NCI-H2107 (cell line): ENCODE data around the gene SARNP.
"Not testable (repeated sequence)": the region's sequence is repeated elsewhere in the genome, so short reads cannot be mapped to it uniquely, and the experiment has no call there.

Source experiments
- DNase-seq: peaks from one replicate; lab custom pipeline; 2025; lab: John Stamatoyannopoulos, UW

The SARNP gene

DNA sequence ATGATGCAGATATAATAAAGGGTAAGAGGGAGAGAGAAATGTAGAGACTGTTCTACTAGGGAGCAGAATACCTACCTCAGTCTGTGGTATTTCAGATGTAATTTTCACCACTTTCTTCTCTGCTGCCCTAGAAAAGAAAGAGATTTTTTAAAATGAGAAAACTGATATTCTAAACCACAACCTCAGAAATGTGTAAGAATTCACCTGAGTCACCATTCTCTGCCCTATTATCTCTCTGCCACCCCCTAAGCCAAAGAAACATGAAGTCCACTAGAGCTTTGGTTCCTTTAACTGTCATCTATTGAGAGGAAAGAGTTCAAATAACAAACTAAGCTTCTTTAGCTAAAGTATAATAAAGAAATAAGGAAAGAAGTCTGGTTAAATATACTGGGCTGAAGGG lies 21.6 kb downstream of the SARNP start:
- no peak for DNase-seq

- no peak for DNase-seq
These were observed 27.6 kb downstream of the SARNP start for GRCh38 chr12:55789893-55790292.

DNA sequence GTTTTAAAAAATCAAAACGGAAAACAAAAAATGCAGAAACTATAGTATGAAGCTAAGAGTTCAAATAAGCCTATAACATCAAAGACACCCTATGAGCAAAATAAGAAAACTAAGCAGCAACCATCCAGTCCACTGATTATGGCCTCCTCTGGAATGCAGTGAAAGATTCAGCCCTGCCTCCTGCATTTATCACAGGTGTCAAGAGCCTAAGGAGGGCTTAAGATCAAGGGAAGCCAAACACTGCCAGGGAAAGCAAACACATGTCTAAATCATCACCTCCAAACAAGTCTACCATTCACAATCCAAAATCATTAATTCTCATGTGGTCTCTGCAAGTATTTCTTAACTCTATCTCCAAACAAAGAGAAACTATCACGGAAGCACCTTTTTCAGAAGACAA lies 28.4 kb downstream of the SARNP start:
- no peak for DNase-seq

- no peak for DNase-seq
These were observed 29.0 kb downstream of the SARNP start for GRCh38 chr12:55788546-55788945.

- DNase-seq: no peak
These were observed 36.8 kb downstream of the SARNP start for GRCh38 chr12:55780685-55781084.

GRCh38 chr12:55777856-55778255 lies 39.7 kb downstream of the SARNP start:
- DNase-seq: no peak

- no peak for DNase-seq
These were observed 45.8 kb downstream of the SARNP start for GRCh38 chr12:55771736-55772135.

- DNase-seq: no peak
These were observed 50.4 kb downstream of the SARNP start for GRCh38 chr12:55767156-55767555.

GRCh38 chr12:55765736-55766290 lies 51.7 kb downstream of the SARNP start:
- no peak for DNase-seq

DNA sequence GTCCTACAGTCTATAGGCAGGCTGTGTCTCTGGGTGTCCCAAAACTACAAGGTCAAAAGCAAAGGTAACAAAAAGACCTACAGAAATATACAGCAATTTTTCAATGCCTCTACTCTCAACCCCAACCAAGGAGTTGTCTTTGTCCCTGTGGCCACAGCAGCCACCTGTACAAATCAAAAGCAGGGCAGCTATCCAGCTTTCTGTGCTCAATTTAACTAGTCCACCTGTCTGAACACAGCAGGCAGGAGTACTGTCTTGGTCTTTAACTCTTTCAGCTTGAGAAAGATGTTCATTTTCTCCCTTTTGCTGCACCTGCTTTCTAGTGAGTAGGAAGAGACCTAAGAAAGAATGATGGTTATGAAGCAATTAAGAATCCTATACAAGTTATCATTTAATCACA lies 54.9 kb downstream of the SARNP start:
- DNase-seq: no peak

DNA sequence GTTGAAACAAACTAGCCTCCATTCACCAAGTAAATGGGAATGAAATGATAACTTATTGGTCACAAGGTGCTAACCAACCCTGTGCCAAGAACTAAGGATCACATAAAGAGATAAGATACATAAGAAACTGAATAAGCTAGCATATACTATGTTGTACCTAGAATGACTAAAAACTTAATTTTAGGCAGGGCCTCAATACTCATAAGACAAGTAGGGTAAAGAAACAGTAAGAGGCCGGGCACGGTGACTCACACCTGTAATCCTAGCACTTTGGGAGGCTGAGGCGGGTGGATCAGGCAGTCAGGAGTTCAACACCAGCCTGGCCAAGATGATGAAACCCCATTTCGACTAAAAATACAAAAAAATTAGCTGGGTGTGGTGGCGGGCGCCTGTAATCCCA lies 56.9 kb downstream of the SARNP start:
- no peak for DNase-seq

DNA sequence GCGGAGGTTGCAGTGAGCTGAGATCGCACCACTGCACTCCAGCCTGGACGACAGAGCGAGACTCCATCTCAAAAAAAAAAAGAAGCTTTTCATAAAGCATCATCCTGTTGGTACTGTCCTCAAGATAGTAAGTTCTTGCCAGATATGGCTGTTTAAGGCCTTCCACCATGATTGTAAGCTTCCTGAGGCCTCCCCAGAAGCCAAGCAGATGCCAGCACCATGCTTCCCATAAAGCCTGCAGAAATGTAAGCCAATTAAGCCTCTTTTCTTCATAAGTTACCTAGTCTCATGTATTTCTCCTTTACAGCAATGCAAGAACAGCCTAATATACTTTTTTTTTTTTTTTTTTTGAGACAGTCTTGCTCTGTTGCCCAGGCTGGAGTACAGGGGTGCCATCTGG lies 58.9 kb downstream of the SARNP start:
- DNase-seq: not testable (repeated sequence)

GRCh38 chr12:55757701-55758100 lies 59.8 kb downstream of the SARNP start:
- DNase-seq: no peak

- DNase-seq: no peak
These were observed 62.3 kb downstream of the SARNP start for GRCh38 chr12:55755246-55755645.

DNA sequence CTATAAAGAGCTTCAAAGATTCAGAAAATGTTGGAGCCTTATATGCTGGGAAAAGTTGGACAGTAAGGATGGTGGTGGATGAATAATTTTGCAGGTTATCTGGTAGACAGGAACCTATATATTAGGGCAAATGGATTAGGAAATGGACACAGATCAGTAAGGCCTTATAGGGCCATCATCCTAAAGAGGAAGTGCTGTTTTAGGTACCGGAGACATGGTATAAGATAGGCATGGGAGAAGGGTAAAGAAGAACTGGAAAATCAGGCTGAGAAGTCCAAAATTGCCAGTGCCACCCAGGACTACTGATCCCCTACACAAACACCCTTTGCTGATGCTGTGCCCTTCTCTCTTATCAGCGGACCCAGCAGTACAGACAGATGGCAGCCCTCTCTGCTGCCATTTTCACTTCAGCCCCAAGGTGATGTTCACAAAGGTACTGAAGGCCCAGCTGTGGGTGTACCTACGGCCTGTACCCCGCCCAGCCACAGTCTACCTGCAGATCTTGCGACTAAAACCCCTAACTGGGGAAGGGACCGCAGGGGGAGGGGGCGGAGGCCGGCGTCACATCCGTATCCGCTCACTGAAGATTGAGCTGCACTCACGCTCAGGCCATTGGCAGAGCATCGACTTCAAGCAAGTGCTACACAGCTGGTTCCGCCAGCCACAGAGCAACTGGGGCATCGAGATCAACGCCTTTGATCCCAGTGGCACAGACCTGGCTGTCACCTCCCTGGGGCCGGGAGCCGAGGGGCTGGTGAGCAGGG lies 69.1 kb downstream of the SARNP start:
- no peak for DNase-seq

DNA sequence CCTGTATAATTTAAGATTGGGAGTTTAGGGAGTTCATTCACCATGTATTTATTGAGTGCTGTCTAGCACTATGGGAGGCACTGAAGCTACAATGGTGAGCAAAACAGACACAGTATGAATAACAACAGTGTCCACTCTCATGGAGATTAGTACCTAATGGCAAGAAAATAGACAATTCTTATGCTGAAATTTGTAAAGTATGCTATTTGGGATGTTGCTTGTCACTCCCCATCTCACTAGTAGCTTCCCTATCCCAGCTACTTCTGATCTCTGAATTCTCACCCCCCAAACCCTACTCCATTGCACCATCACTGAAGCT lies 70.7 kb downstream of the SARNP start:
- no peak for DNase-seq

DNA sequence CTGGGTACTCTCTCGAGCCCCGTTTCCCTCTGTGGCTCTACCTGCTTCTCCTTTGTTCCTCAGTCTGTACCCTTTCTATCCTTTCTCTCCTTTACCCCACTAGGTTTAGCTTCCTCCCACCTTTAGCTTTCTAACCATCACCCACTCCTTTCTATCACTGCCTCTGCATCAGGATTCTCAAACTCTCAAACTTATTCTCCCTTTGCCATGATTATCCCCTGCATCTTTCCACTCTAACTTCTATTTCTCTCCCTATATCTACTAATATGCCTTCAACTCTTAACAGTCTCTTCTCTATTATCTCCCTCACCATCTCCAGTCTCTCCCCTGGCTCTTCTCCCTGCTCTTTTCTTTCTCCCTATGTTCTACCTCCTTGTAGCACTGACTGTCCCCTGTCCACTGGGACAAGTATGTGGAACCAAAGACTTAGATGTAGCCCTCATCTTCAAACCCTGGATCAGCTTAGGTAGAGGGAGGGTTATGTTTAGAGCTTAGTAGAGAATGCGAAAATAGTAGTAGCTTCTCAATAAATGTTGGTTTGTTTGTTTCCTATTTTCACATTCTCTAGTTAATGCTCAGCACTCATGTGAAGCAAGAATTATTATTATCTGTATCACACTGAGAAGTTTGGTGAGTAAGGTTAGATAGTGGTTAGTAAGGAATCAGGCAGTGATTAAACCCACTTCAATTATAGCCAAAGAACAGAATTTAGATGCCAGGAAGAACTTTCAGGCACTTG lies 71.2 kb downstream of the SARNP start:
- DNase-seq: no peak

- DNase-seq: peak; percentile 79
These were observed 72.0 kb downstream of the SARNP start for GRCh38 chr12:55745361-55746173.

GRCh38 chr12:55744340-55745030 lies 73.0 kb downstream of the SARNP start:
- no peak for DNase-seq

DNA sequence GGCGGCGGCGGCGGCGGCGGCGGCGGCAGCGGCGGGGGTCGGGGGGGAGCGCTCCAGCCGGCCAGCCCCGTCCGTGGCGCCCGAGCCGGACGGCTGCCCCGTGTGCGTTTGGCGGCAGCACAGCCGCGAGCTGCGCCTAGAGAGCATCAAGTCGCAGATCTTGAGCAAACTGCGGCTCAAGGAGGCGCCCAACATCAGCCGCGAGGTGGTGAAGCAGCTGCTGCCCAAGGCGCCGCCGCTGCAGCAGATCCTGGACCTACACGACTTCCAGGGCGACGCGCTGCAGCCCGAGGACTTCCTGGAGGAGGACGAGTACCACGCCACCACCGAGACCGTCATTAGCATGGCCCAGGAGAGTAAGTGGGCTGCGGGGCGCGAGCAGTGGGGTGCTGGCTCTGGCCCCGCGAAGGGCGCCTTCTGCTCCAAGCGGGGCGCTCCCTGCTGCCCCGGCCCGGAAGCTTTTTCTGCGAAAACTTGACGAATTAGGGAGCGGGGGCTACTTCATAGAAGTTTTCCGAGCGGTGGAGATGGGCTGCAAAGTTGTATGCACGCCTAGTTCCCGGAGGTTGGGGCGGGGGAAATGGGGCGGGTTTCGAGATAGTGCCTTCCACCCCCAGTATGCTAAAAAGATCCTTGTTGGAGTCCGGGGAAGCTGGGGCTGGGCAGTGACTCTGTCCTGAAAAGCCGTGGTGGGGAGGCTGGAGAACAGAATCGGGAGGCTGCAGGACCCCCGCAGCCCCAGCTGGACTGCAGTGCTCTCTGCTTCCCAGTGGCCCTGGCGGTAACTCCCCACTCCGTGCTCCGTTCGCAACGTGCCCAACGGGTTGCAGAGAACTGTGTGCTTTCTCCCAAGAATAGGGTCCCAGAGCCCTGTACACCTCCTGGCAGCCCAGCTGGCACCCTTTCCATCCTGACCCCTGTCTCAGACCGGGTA lies 73.9 kb downstream of the SARNP start:
- no peak for DNase-seq
